HUES64 (cell line): Measurements from ENCODE around the gene CPZ.

Experiments
- H3K27ac ChIP-seq: 2 replicates; pipeline ENCODE4 v1.7.0; 2013; ENCODE audit warnings: low read depth, low read length, inconsistent platforms
- H3K27me3 ChIP-seq: 2 replicates; pipeline ENCODE4 v1.6.1; 2013; ENCODE audit warnings: mild to moderate bottlenecking, low read length; ENCODE audit not compliant: insufficient read depth
- H3K36me3 ChIP-seq: 2 replicates; pipeline ENCODE4 v1.6.1; 2013; ENCODE audit warnings: mild to moderate bottlenecking, low read length; ENCODE audit not compliant: insufficient read depth
- H3K4me1 ChIP-seq: 2 replicates; pipeline ENCODE4 v1.6.1; 2013; ENCODE audit warnings: mild to moderate bottlenecking, low read length, moderate library complexity; ENCODE audit not compliant: insufficient read depth
- H3K4me3 ChIP-seq: 2 replicates; pipeline ENCODE4 v1.5.1; 2013; ENCODE audit warnings: mild to moderate bottlenecking, low read length, moderate library complexity
- H3K9ac ChIP-seq: 2 replicates; pipeline ENCODE4 v1.6.1; 2013; ENCODE audit warnings: mild to moderate bottlenecking, low read depth, low read length
- H3K9me3 ChIP-seq: 2 replicates; pipeline ENCODE4 v1.6.1; 2013; ENCODE audit warnings: low read depth, low read length; ENCODE audit not compliant: insufficient read depth
- WGBS: fragments of 150-250, 120-280 bp; methylation state at CpG from one replicate; pipeline ENCODE4 v1.1.7; 2013; ENCODE audit warnings: missing lambda C conversion rate; 5-methylcytosine and 5-hydroxymethylcytosine counted together

The CPZ gene

DNA sequence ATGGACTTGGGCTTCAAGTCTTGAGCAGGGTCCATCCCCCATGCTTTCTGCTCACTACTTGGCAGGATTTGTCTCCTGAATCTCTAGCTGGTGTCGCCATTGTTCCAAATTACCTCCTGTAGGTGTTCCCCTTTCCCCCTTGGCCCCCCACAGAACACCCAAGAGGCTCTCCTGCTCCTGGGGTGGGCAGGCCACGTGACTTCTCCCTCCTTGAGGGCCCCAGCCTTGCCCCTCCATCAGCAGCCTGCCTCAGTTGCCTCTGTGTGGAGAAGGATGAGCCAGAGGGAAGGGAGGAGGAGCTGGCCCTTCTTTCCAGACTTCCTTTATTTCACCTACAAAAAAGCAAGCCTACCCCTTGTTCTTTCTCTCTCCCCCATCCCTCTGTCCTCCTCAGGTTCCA, 10.5 kb upstream of the CPZ start:
- no peaks in the 10 kb centered on the region for H3K36me3 ChIP-seq
- WGBS: 72% methylated on average over 2 of the region's 2 CpGs
- no peak overlapping the region for H3K27ac ChIP-seq
- H3K27me3 ChIP-seq: peaks cover 58% of the 10 kb centered on the region
- H3K9ac ChIP-seq: no peak overlapping the region
- H3K9me3 ChIP-seq: no peaks in the 10 kb centered on the region
- H3K4me1 ChIP-seq: peaks cover 4% of the 10 kb centered on the region; the same call in 1 of the 2 replicates
- H3K4me3 ChIP-seq: no peak overlapping the region

DNA sequence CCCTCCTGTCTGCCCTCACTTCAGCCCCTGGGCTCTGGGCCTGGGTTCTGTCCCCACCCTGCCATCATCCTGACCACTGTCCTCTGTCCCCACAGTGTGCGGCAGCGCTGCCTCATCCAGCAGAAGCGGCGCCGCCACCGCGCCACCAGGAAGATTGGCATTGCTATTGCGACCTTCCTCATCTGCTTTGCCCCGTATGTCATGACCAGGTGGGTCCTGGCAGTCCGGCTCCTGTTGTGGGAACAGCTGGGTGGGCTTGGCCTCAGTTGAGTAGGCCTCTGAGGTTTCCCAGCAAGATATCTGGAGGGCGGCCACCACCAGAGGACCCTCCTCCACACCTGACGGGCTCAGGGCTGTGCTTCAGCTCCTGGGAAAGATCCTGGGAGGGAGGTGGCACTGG, 10.1 kb upstream of the CPZ start:
- no peak overlapping the region for H3K4me3 ChIP-seq
- no peak overlapping the region for H3K9ac ChIP-seq
- H3K27ac ChIP-seq: no peak overlapping the region
- H3K4me1 ChIP-seq: peaks cover 4% of the 10 kb centered on the region; the same call in 1 of the 2 replicates
- peaks cover 54% of the 10 kb centered on the region for H3K27me3 ChIP-seq
- no peaks in the 10 kb centered on the region for H3K9me3 ChIP-seq
- no peaks in the 10 kb centered on the region for H3K36me3 ChIP-seq
- 94% methylated on average over 12 of the region's 12 CpGs for WGBS

DNA sequence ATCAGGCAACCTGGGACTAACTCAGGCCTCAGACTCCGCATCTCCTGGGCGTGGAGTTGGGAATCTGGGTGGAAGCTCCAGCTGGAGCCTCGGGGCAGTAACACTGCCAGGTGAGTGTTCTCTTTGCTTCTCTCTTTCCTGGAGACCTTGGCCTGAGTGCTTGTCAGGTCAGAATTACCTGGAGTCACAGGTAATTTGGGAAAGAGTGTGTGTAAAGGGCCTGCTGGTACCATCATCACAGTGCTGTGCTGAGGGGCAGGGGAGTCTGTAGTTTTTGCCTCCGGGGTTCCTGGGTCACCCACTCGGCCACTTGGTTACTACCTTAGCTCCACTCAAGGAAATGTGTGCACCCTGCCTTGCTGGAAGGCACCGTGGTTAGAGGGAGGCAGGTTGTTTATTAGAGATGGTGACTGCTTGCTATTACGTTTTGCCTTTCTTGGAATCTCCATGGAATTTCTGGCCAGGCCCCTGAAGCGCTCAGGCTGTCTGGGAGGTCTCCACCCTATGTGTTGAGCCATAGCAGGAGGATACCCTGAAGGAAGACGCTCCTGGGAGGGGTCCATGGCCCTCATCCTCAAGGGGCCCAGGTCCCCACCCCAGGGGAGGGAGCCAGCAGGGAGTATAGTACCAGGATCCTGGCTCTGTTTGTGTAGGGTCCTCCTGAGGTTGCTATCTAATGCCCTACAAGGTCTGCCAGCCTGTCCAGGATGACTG, 9.5 kb upstream of the CPZ start:
- Histone ChIP-seq H3K36me3 (no peaks in the 10 kb centered on the region), H3K27ac (no peak overlapping the region), H3K4me3 (no peak overlapping the region), H3K9me3 (no peaks in the 10 kb centered on the region), H3K4me1 (peaks cover 4% of the 10 kb centered on the region; the same call in 1 of the 2 replicates), H3K27me3 (peaks cover 51% of the 10 kb centered on the region), H3K9ac (no peak overlapping the region)
- 85% methylated on average over 9 of the region's 9 CpGs for WGBS

DNA sequence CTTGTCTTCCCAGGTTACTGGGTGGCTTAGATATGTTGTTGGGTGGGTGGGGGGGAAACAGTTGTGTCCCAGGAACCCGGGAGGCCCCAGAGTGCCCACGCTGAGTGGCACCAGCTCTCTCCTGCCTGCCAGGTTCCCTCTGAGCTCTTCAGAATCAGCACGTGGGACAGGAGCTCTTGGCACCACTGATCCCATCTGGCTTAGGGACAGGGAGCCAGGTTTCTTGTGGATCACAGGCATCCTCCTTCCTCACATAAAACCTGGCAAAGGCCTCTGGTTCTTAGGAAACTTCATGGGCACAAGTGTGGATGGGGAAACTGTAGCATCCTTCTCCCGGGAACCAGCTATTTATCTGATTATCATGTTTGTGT, 8.9 kb upstream of the CPZ start:
- Histone ChIP-seq H3K36me3 (no peaks in the 10 kb centered on the region), H3K27me3 (peaks cover 49% of the 10 kb centered on the region), H3K4me1 (peaks cover 4% of the 10 kb centered on the region; the same call in 1 of the 2 replicates), H3K9me3 (no peaks in the 10 kb centered on the region), H3K4me3 (no peak overlapping the region), H3K9ac (no peak overlapping the region), H3K27ac (no peak overlapping the region)
- 77% methylated on average over 4 of the region's 4 CpGs for WGBS

DNA sequence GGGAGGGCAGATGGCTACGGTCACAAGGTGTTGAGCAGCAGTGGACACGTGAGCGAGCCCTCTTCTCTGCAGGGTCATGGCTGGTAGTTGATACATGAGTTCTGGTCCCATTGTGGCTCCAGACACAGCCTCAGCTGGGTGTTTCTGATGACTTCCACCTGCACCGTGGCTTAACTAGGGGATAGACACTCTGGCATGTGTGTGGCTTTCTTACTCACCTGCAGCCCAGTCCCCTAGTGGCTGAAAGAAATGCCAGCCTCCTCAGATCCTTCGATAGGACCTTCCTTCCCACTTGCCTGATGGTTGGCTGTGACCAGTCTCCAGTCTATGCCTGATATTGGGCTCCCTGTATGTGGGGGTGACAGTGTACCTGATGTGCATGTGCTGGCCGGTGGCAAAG, 7.4 kb upstream of the CPZ start:
- no peaks in the 10 kb centered on the region for H3K36me3 ChIP-seq
- peaks cover 36% of the 10 kb centered on the region for H3K27me3 ChIP-seq
- H3K27ac ChIP-seq: no peak overlapping the region
- no peaks in the 10 kb centered on the region for H3K9me3 ChIP-seq
- H3K9ac ChIP-seq: no peak overlapping the region
- peaks cover 5% of the 10 kb centered on the region; the same call in 1 of the 2 replicates for H3K4me1 ChIP-seq
- H3K4me3 ChIP-seq: no peak overlapping the region
- WGBS: 72% methylated on average over 6 of the region's 6 CpGs

DNA sequence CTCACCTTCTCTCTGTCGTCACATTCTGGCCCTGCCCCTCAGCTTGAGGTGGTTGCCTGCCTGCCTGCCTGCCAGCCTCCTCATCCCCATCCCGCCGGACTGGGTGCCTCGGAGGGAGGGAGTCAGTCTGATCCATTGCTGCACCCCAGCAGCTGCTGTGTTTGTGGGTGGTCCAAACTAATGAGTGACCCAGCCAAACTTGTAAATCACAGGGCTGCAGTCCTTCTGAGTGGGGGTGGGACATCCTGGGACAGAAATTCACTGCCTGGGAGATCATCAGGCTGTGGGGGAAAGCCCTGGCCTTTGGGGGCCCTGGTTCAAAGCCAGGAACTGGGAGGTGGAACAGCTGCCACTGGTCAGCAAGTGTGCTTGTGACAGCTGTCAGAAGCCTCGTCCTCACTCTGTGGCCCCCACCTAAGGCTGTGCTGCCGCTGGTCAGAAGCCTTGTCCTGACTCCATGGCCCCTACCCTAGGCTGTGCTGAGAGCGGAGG, 6.8 kb upstream of the CPZ start:
- H3K9ac ChIP-seq: no peak overlapping the region
- 85% methylated on average over 7 of the region's 7 CpGs for WGBS
- H3K4me3 ChIP-seq: no peak overlapping the region
- peaks cover 5% of the 10 kb centered on the region; the same call in 1 of the 2 replicates for H3K4me1 ChIP-seq
- H3K36me3 ChIP-seq: no peaks in the 10 kb centered on the region
- no peaks in the 10 kb centered on the region for H3K9me3 ChIP-seq
- H3K27ac ChIP-seq: no peak overlapping the region
- peaks cover 34% of the 10 kb centered on the region for H3K27me3 ChIP-seq

DNA sequence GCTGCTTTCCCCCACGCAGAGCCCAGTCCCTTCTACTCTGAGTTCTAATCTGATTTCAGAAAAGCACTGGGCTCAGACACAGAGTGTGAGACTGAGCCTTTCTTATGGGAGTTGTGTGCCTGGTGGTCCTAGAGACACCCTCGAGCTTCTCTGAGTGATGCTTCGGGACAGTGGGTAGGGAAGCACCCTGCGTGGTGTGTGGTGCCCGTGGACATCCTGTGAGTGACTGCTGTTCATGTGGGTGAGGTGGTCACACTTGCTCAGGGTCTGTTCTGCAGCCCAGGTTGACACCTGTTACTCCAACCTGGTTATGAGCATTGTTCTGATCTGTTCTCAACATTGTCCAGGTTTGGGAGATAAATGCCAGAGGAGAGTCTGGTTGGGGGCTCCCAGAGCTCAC, 6.3 kb upstream of the CPZ start:
- 76% methylated on average over 5 of the region's 5 CpGs for WGBS
- Histone ChIP-seq H3K9me3 (no peaks in the 10 kb centered on the region), H3K4me1 (peaks cover 5% of the 10 kb centered on the region; the same call in 1 of the 2 replicates), H3K36me3 (no peaks in the 10 kb centered on the region), H3K4me3 (no peak overlapping the region), H3K27ac (no peak overlapping the region), H3K9ac (no peak overlapping the region), H3K27me3 (peaks cover 32% of the 10 kb centered on the region)

DNA sequence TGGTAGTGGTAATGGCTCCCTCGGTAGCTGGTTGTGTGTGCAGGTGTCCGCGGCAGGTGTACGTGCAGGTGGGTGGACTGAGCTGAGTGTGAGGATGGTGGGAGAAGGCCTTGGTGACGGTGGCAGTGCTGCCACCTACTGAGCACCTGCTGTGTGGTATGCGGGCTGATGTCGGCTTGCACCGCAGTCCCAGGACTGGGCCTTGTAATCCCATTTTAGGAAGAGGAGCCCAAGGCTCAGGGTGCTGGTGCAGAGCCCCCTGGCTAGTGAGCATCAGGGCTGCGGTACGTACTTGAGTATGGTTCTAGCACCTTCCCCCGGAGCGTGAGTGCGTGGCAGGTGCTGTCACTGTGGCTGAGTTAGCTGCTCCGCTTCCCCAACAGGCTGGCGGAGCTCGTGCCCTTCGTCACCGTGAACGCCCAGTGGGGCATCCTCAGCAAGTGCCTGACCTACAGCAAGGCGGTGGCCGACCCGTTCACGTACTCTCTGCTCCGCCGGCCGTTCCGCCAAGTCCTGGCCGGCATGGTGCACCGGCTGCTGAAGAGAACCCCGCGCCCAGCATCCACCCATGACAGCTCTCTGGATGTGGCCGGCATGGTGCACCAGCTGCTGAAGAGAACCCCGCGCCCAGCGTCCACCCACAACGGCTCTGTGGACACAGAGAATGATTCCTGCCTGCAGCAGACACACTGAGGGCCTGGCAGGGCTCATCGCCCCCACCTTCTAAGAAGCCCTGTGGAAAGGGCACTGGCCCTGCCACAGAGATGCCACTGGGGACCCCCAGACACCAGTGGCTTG, 5.7 kb upstream of the CPZ start:
- no peaks in the 10 kb centered on the region for H3K36me3 ChIP-seq
- no peak overlapping the region for H3K4me3 ChIP-seq
- H3K9ac ChIP-seq: no peak overlapping the region
- H3K9me3 ChIP-seq: no peaks in the 10 kb centered on the region
- H3K4me1 ChIP-seq: peaks cover 9% of the 10 kb centered on the region; the same call in 1 of the 2 replicates
- 89% methylated on average over 37 of the region's 37 CpGs for WGBS
- H3K27ac ChIP-seq: no peak overlapping the region
- peaks cover 32% of the 10 kb centered on the region for H3K27me3 ChIP-seq

DNA sequence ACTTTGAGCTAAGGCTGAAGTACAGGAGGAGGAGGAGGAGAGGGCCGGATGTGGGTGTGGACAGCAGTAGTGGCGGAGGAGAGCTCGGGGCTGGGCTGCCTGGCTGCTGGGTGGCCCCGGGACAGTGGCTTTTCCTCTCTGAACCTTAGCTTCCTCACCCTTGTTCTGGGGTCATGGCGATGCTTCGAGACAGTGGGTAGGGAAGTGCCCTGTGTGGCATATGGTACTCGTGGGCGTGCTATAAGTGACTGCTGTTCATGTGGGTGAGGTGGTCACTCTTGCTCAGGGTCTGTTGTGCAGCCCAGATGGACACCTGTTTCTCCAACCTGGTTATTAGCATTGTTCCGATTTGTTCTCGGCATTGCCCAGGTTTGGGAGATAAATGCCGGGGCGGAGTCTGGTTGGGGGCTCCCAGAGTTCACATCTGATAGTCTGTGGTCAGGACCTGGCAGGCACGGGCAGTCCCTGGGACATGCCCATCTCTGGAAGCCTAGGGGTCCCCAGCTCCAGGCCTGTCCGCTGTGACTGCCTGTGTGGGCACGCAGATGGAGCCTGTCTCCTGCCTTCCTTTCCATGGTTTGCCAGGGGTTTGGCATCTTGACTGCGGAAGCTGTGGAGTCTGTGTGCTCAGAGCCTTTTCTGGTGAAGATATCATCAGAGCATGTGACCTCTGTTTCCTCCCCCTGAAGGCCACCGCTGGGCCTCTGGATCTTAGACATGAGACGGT, 4.9 kb upstream of the CPZ start:
- Histone ChIP-seq H3K4me3 (no peak overlapping the region), H3K36me3 (no peaks in the 10 kb centered on the region), H3K27ac (no peak overlapping the region), H3K9me3 (no peaks in the 10 kb centered on the region), H3K27me3 (peaks cover 31% of the 10 kb centered on the region), H3K9ac (no peak overlapping the region), H3K4me1 (peaks cover 15% of the 10 kb centered on the region; the same call in 1 of the 2 replicates)
- WGBS: 82% methylated on average over 18 of the region's 18 CpGs

DNA sequence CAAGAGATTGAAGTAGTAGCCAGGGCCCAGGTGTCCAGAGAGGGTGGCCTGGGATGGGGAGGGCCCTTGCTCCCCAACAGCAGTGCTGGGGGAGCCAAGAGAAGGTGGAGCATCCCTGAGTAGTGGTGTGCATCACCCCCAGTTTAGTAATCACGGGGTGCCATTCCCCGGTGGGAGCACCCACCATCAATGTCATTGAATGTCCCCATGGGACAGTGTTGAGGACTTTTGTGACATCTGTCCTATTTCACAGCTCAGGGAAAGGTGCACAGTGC, 4.4 kb upstream of the CPZ start:
- Histone ChIP-seq H3K4me3 (no peak overlapping the region), H3K4me1 (peaks cover 17% of the 10 kb centered on the region; the same call in 1 of the 2 replicates), H3K9ac (no peak overlapping the region), H3K36me3 (no peaks in the 10 kb centered on the region), H3K27ac (no peak overlapping the region), H3K27me3 (peaks cover 30% of the 10 kb centered on the region), H3K9me3 (no peaks in the 10 kb centered on the region)
- WGBS: 95% methylated on average over 2 of the region's 2 CpGs

DNA sequence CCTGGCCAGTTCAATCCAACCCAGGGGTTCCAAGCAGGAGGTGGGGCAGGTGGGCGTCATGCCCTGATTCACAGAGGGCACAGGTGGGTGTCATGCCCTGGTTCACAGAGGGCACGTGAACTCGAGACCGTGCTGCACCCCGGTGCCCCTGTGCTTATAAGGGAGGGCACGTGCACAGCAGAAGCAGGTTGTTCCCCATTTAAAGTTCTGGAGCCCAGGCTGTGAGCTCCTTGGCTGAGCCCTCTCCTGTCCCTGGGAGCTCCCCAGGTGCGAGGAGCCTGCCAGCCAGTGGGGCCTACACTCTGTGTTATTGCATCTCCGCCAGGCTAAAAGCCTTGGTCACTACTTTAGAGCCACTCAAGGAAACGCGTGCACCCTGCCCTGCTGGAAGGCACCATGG, 3.2 kb upstream of the CPZ start:
- no peak overlapping the region for H3K4me3 ChIP-seq
- no peaks in the 10 kb centered on the region for H3K36me3 ChIP-seq
- peaks cover 27% of the 10 kb centered on the region for H3K27me3 ChIP-seq
- WGBS: 93% methylated on average over 10 of the region's 10 CpGs
- H3K9ac ChIP-seq: no peak overlapping the region
- no peaks in the 10 kb centered on the region for H3K9me3 ChIP-seq
- no peak overlapping the region for H3K27ac ChIP-seq
- H3K4me1 ChIP-seq: peaks cover 22% of the 10 kb centered on the region; the same call in 1 of the 2 replicates
